Loucy (cell line): ENCODE results near the gene SDCCAG8.

Experiments
- H2AFZ ChIP-seq: fragments of 200-600 bp; sonication (generic); 2 replicates; pipeline ENCODE4 v1.6.0; 2016; ENCODE audit warnings: antibody characterized with exemption, mild to moderate bottlenecking, low read length, moderate library complexity
- H3F3A ChIP-seq: fragments of 200-600 bp; 2 replicates; pipeline ENCODE4 v1.6.0; 2016; ENCODE audit warnings: antibody characterized with exemption, low read depth, mild to moderate bottlenecking
- H3K27me3 ChIP-seq: fragments of 200-600 bp; sonication (generic); 2 replicates; pipeline ENCODE4 v1.6.1; 2014; ENCODE audit warnings: low read length, mild to moderate bottlenecking; ENCODE audit not compliant: insufficient read depth, poor library complexity, severe bottlenecking
- H3K36me3 ChIP-seq: fragments of 200-600 bp; sonication (generic); 2 replicates; pipeline ENCODE4 v1.6.1; 2016; ENCODE audit warnings: low read length; ENCODE audit not compliant: insufficient read depth
- H3K4me1 ChIP-seq: fragments of 200-600 bp; sonication (generic); 2 replicates; pipeline ENCODE4 v1.5.1; 2014; ENCODE audit warnings: low read length, mild to moderate bottlenecking; ENCODE audit not compliant: insufficient read depth, poor library complexity, severe bottlenecking
- H3K4me2 ChIP-seq: fragments of 200-600 bp; sonication (generic); 2 replicates; pipeline ENCODE4 v1.6.0; 2014; ENCODE audit warnings: antibody characterized with exemption, low read length, low read depth, mild to moderate bottlenecking; ENCODE audit not compliant: poor library complexity, severe bottlenecking
- H3K4me3 ChIP-seq: fragments of 200-600 bp; sonication (generic); 2 replicates; pipeline ENCODE4 v1.5.1; 2014; ENCODE audit warnings: low read length, mild to moderate bottlenecking, mixed read lengths; ENCODE audit not compliant: poor library complexity, severe bottlenecking
- H3K79me2 ChIP-seq: fragments of 200-600 bp; sonication (generic); 2 replicates; pipeline ENCODE4 v1.6.1; 2014; ENCODE audit warnings: low read length; ENCODE audit not compliant: insufficient read depth
- H3K9ac ChIP-seq: fragments of 200-600 bp; sonication (generic); 2 replicates; pipeline ENCODE4 v1.6.0; 2014; ENCODE audit warnings: mild to moderate bottlenecking, low read depth, low read length, moderate library complexity; ENCODE audit not compliant: poor library complexity, severe bottlenecking
- H3K9me2 ChIP-seq: fragments of 200-600 bp; sonication (generic); replicated peaks from 2 replicates; pipeline ENCODE4 v1.6.1; 2016; ENCODE audit warnings: low read depth, low read length, mixed read lengths
- H3K9me3 ChIP-seq: fragments of 200-600 bp; sonication (generic); 2 replicates; pipeline ENCODE4 v1.6.1; 2014; ENCODE audit warnings: mild to moderate bottlenecking, antibody characterized with exemption, low read length, low read depth; ENCODE audit not compliant: insufficient read depth
- H4K20me1 ChIP-seq: fragments of 200-600 bp; sonication (generic); 2 replicates; pipeline ENCODE4 v1.6.0; 2014; ENCODE audit warnings: antibody characterized with exemption, low read length, mild to moderate bottlenecking; ENCODE audit not compliant: insufficient read depth, poor library complexity, severe bottlenecking
- EZH2phosphoT487 ChIP-seq: fragments of 200-600 bp; IDR thresholded peaks from 2 replicates; pipeline ENCODE4 v1.6.1; 2018; ENCODE audit warnings: antibody characterized with exemption, mild to moderate bottlenecking, moderate library complexity, borderline replicate concordance
- TF ChIP-seq, protein P1 (sequence below): fragments of 200-600 bp; sonication (generic); conservative IDR thresholded peaks from 2 replicates; pipeline ENCODE4 v1.5.1; 2014; ENCODE audit warnings: mild to moderate bottlenecking, antibody characterized with exemption, low read length

The SDCCAG8 gene

DNA sequence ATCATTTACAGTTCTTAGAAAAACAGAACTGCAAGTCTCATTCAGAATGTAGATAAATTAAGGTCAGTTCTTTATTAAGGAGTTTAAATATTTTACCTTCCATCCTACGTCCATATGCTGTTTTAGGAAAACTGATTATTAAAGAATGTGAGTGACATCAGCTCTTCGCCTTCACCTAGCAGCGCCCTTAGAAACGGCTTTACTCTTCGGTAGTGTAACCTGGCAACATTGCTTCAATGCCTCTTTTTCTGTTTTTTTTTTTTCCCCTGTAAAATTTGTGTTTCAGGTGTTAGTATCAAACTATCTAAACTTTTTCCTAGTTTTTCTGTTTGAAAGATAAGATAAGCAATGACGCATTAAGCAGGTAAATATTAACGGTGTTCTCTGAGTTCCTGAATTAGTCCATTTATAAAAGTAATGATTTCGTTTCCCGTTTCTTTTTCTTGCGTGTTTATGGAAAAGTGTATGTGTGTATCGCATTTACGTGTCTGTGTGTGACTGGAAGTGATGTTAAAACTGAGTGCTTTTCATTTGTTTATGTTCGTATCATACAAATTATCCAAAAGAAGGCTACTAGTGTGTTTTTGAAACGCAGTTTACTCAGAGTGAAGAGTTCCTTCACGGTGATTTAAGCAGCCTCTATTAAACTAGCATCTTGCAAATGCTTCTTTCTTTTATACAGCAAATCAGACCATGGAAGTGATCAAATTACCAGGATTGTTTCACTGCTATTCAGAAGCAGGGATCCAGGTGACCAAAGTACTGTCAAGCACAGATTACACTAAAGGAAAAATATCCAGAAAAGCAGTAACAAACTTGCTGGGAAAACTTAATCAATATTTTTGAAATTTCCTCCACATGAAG is 139.0 kb downstream of the SDCCAG8 start:
- TF ChIP-seq EZH2phosphoT487 = no peak
- TF ChIP-seq, protein P1, sequence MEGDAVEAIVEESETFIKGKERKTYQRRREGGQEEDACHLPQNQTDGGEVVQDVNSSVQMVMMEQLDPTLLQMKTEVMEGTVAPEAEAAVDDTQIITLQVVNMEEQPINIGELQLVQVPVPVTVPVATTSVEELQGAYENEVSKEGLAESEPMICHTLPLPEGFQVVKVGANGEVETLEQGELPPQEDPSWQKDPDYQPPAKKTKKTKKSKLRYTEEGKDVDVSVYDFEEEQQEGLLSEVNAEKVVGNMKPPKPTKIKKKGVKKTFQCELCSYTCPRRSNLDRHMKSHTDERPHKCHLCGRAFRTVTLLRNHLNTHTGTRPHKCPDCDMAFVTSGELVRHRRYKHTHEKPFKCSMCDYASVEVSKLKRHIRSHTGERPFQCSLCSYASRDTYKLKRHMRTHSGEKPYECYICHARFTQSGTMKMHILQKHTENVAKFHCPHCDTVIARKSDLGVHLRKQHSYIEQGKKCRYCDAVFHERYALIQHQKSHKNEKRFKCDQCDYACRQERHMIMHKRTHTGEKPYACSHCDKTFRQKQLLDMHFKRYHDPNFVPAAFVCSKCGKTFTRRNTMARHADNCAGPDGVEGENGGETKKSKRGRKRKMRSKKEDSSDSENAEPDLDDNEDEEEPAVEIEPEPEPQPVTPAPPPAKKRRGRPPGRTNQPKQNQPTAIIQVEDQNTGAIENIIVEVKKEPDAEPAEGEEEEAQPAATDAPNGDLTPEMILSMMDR = no peak
- Histone ChIP-seq H3K9me3 (no peaks in the 10 kb centered on the region), H3K27me3 (no peaks in the 10 kb centered on the region), H3K9ac (no peak overlapping the region), H3K79me2 (no peaks in the 10 kb centered on the region), H3K9me2 (no peaks in the 10 kb centered on the region), H2AFZ (no peak overlapping the region), H3K4me2 (no peak overlapping the region), H3K4me3 (no peak overlapping the region), H3K36me3 (no peaks in the 10 kb centered on the region), H3K4me1 (peaks cover 6% of the 10 kb centered on the region), H3F3A (no peaks in the 10 kb centered on the region), H4K20me1 (no peaks in the 10 kb centered on the region)

- Histone ChIP-seq H3K4me2 (no peak overlapping the region), H3K9ac (no peak overlapping the region), H2AFZ (no peak overlapping the region), H4K20me1 (no peaks in the 10 kb centered on the region), H3K4me1 (no peaks in the 10 kb centered on the region), H3K27me3 (no peaks in the 10 kb centered on the region), H3K79me2 (no peaks in the 10 kb centered on the region), H3K9me2 (no peaks in the 10 kb centered on the region), H3K36me3 (no peaks in the 10 kb centered on the region), H3K4me3 (no peak overlapping the region), H3K9me3 (no peaks in the 10 kb centered on the region), H3F3A (no peaks in the 10 kb centered on the region)
- TF ChIP-seq, protein P1 = no peak
- no peak for TF ChIP-seq EZH2phosphoT487
Measured at GRCh38 chr1:243396424-243396823, 140.6 kb downstream of the SDCCAG8 start.

DNA sequence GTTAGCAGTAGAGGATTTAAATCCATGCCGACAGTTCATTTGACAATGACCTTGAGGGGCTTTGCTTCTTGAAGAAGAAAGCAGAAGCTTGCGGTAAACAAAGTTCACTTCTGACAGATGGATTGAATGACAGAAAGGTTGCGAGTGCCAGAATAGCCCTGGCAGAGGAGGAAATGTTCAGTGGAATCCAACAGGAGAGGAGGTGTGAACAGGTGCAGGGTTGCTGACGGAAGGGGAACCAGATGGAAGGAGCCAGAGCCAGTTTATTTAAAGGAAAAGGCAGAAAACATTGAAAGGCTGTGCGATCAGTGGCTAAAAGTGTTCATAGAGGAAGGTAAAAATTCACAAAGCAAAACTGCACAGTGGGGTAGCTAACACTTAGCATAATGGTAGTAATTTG is 141.0 kb downstream of the SDCCAG8 start:
- Histone ChIP-seq H4K20me1 (no peaks in the 10 kb centered on the region), H3K4me2 (no peak overlapping the region), H3K79me2 (no peaks in the 10 kb centered on the region), H3K4me3 (no peak overlapping the region), H3K9me2 (no peaks in the 10 kb centered on the region), H2AFZ (no peak overlapping the region), H3K27me3 (no peaks in the 10 kb centered on the region), H3F3A (no peaks in the 10 kb centered on the region), H3K4me1 (no peaks in the 10 kb centered on the region), H3K9ac (no peak overlapping the region), H3K9me3 (no peaks in the 10 kb centered on the region), H3K36me3 (no peaks in the 10 kb centered on the region)
- TF ChIP-seq, protein P1 = no peak
- TF ChIP-seq EZH2phosphoT487 = no peak
